Mesenchymal stem cell (in vitro differentiated cells and primary cell): ENCODE measurements around the gene ATG5.

Source experiments
- DNase-seq: peaks from one replicate; pipeline ENCODE4 v3.0.0-alpha.2; 2013
- H2AFZ ChIP-seq: one replicate; pipeline ENCODE4 v1.6.1; 2013; ENCODE audit warnings: low read depth, mild to moderate bottlenecking, control low read depth, inconsistent platforms, low read length, moderate library complexity
- H2AK5ac ChIP-seq: 2 replicates; pipeline ENCODE4 v1.6.1; 2013; ENCODE audit warnings: low read length, moderate library complexity, mild to moderate bottlenecking, inconsistent platforms; ENCODE audit not compliant: severe bottlenecking
- H2BK120ac ChIP-seq: one replicate; pipeline ENCODE4 v1.6.1; 2013; ENCODE audit warnings: low read depth, mild to moderate bottlenecking, inconsistent platforms, low read length, moderate library complexity
- H2BK12ac ChIP-seq, 2 experiments: one replicate each; pipeline ENCODE4 v1.6.1; 2013; ENCODE audit warnings: inconsistent platforms in 2 of 2, low read length in 2 of 2, mild to moderate bottlenecking in 2 of 2, moderate library complexity in 2 of 2, control low read depth in 1 of 2
- H2BK15ac ChIP-seq: one replicate; pipeline ENCODE4 v1.6.1; 2013; ENCODE audit warnings: mild to moderate bottlenecking, low read depth, inconsistent platforms; ENCODE audit not compliant: poor library complexity, severe bottlenecking
- H2BK5ac ChIP-seq: 2 replicates; pipeline ENCODE4 v1.6.1; 2013; ENCODE audit warnings: low read depth, mild to moderate bottlenecking, low read length, control low read depth, inconsistent platforms; ENCODE audit not compliant: poor library complexity, severe bottlenecking
- H3K14ac ChIP-seq, 2 experiments: one replicate each; pipeline ENCODE4 v1.6.1; 2013; ENCODE audit warnings: inconsistent platforms in 2 of 2, low read length in 2 of 2, control low read depth in 1 of 2, mild to moderate bottlenecking in 1 of 2, moderate library complexity in 1 of 2
- H3K18ac ChIP-seq, 2 experiments: one replicate each; pipeline ENCODE4 v1.6.1; 2013; ENCODE audit warnings: inconsistent platforms in 2 of 2, low read length in 2 of 2, control low read depth in 1 of 2, low read depth in 1 of 2, mild to moderate bottlenecking in 1 of 2
- H3K23ac ChIP-seq, 2 experiments: one replicate each; pipeline ENCODE4 v1.6.1; 2013; ENCODE audit warnings: inconsistent platforms in 2 of 2, low read length in 2 of 2, mild to moderate bottlenecking in 2 of 2, moderate library complexity in 2 of 2, control low read depth in 1 of 2
- H3K27ac ChIP-seq: 2 replicates; pipeline ENCODE4 v1.5.1; 2013; ENCODE audit warnings: mild to moderate bottlenecking, moderate library complexity, low read length, control low read depth, inconsistent platforms; ENCODE audit not compliant: poor library complexity, severe bottlenecking
- H3K27me3 ChIP-seq, 2 experiments: 2 replicates each; pipeline versions ENCODE4 v1.6.1 to v1.7.0; 2013; ENCODE audit warnings: low read length in 2 of 2, mild to moderate bottlenecking in 2 of 2, moderate library complexity in 2 of 2, control low read depth in 1 of 2, inconsistent platforms in 1 of 2; ENCODE audit not compliant: control insufficient read depth in 1 of 2, insufficient read depth in 1 of 2
- H3K36me3 ChIP-seq, 2 experiments: 2 replicates each; pipeline versions ENCODE4 v1.6.1 to v1.7.0; 2013; ENCODE audit warnings: low read length in 2 of 2, control low read depth in 1 of 2, inconsistent platforms in 1 of 2, low read depth in 1 of 2, mild to moderate bottlenecking in 1 of 2; ENCODE audit not compliant: insufficient read depth in 2 of 2, control insufficient read depth in 1 of 2
- H3K4ac ChIP-seq, 2 experiments: one replicate each; pipeline ENCODE4 v1.6.1; 2013; ENCODE audit warnings: inconsistent platforms in 2 of 2, low read length in 2 of 2, mild to moderate bottlenecking in 2 of 2, moderate library complexity in 2 of 2, control low read depth in 1 of 2, low read depth in 1 of 2
- H3K4me1 ChIP-seq: 2 replicates; pipeline ENCODE4 v1.6.1; 2013; ENCODE audit warnings: low read depth, low read length, control low read depth; ENCODE audit not compliant: control insufficient read depth, insufficient read depth
- H3K4me2 ChIP-seq: 2 replicates; pipeline ENCODE4 v1.6.1; 2013; ENCODE audit warnings: low read length, mild to moderate bottlenecking, inconsistent platforms; ENCODE audit not compliant: poor library complexity, severe bottlenecking
- H3K4me3 ChIP-seq, 2 experiments: 2 replicates each; pipeline versions ENCODE4 v1.5.1 to v1.7.0; 2013; ENCODE audit warnings: low read length in 2 of 2, mild to moderate bottlenecking in 2 of 2, control low read depth in 1 of 2, low read depth in 1 of 2; ENCODE audit not compliant: insufficient read depth in 1 of 2
- H3K79me1 ChIP-seq: replicated peaks from 2 replicates; pipeline ENCODE4 v1.6.1; 2013; ENCODE audit warnings: mild to moderate bottlenecking, control low read depth, low read length, inconsistent platforms; ENCODE audit not compliant: poor library complexity, severe bottlenecking
- H3K9ac ChIP-seq: 2 replicates; pipeline ENCODE4 v1.7.0; 2013; ENCODE audit warnings: mild to moderate bottlenecking, low read length, moderate library complexity
- H3K9me3 ChIP-seq: 2 replicates; pipeline ENCODE4 v1.7.0; 2013; ENCODE audit warnings: mild to moderate bottlenecking, low read length; ENCODE audit not compliant: control insufficient read depth
- H4K8ac ChIP-seq: one replicate; pipeline ENCODE4 v1.6.1; 2013; ENCODE audit warnings: inconsistent platforms, mild to moderate bottlenecking, low read length, moderate library complexity
- H4K91ac ChIP-seq: one replicate; pipeline ENCODE4 v1.6.1; 2013; ENCODE audit warnings: mild to moderate bottlenecking, low read length, inconsistent platforms
- WGBS: methylation state at CpG from one replicate; pipeline ENCODE4 v1.1.7; 2013; ENCODE audit warnings: mixed read lengths; 5-methylcytosine and 5-hydroxymethylcytosine counted together

ATG5 gene

GRCh38 chr6:106360410-106360988 is 34.9 kb upstream of the ATG5 start, which contains the start of gene CRYBG1:
Gene CRYBG1 (plus strand): TSS chr6:106360717. CDS start chr6:106360909, 192 bp downstream.
- H3K9ac ChIP-seq, result peak within 1 kb of the TSS; percentile 22
- H2BK120ac ChIP-seq, result peak within 1 kb of the TSS; percentile 34
- H3K36me3 ChIP-seq, result no peaks in the 10 kb centered on the region
- H3K4me1 ChIP-seq, result peaks cover 12% of the 10 kb centered on the region
- no peak within 1 kb of the TSS for H2BK12ac ChIP-seq
- no peak within 1 kb of the TSS for H3K27ac ChIP-seq
- H2BK15ac ChIP-seq, result no peak within 1 kb of the TSS
- peak within 1 kb of the TSS; percentile 39 for H4K91ac ChIP-seq
- peak within 1 kb of the TSS; percentile 97 for H3K4me2 ChIP-seq
- no peak within 1 kb of the TSS for H2BK5ac ChIP-seq
- H3K14ac ChIP-seq, result no peak within 1 kb of the TSS
- H3K79me1 ChIP-seq, result no peaks in the 10 kb centered on the region
- no peak within 1 kb of the TSS for H3K18ac ChIP-seq
- no peak within 1 kb of the TSS for H2AK5ac ChIP-seq
- peak; percentile 21 for DNase-seq
- H3K4ac ChIP-seq, result no peak within 1 kb of the TSS
- H3K23ac ChIP-seq, result peak within 1 kb of the TSS; percentile 34 to 47
- peak within 1 kb of the TSS; percentile 46 for H2AFZ ChIP-seq
- 2% methylated on average over 66 of the region's 66 CpGs for WGBS
- no peaks in the 10 kb centered on the region for H3K9me3 ChIP-seq
- H3K27me3 ChIP-seq, result peaks cover 20 to 57% of the 10 kb centered on the region in 2 experiments
- H3K4me3 ChIP-seq, result peak within 1 kb of the TSS; percentile 57 to 73
- H4K8ac ChIP-seq, result peak within 1 kb of the TSS; percentile 77

- Histone ChIP-seq H4K91ac (peak overlapping the region; percentile 39), H3K36me3 (no peaks in the 10 kb centered on the region), H3K18ac (no peak overlapping the region), H2AFZ (peak overlapping the region; percentile 46), H3K4ac (no peak overlapping the region), H3K23ac (no peak overlapping the region), H3K27me3 (peaks cover 20 to 60% of the 10 kb centered on the region in 2 experiments), H3K14ac (no peak overlapping the region), H3K9ac (no peak overlapping the region), H2BK12ac (no peak overlapping the region), H3K4me3 (peak overlapping the region in 1 of 2 experiments; percentile 73), H4K8ac (peak overlapping the region; percentile 77), H2BK5ac (no peak overlapping the region), H3K79me1 (no peaks in the 10 kb centered on the region), H3K4me1 (peaks cover 12% of the 10 kb centered on the region), H2AK5ac (no peak overlapping the region), H3K9me3 (no peaks in the 10 kb centered on the region), H2BK120ac (no peak overlapping the region), H2BK15ac (no peak overlapping the region), H3K27ac (no peak overlapping the region), H3K4me2 (peak overlapping the region; percentile 97)
- no peak for DNase-seq
- WGBS, result 37% methylated on average over 12 of the region's 12 CpGs
These were observed 34.4 kb upstream of the ATG5 start for GRCh38 chr6:106359959-106360409.

- H3K27me3 ChIP-seq, result peaks cover 22 to 55% of the 10 kb centered on the region in 2 experiments
- H3K9me3 ChIP-seq, result no peaks in the 10 kb centered on the region
- H2BK15ac ChIP-seq, result no peak overlapping the region
- H4K8ac ChIP-seq, result no peak overlapping the region
- H3K23ac ChIP-seq, result no peak overlapping the region
- no peak overlapping the region for H2BK5ac ChIP-seq
- H3K36me3 ChIP-seq, result no peaks in the 10 kb centered on the region
- no peak overlapping the region for H2BK12ac ChIP-seq
- no peak overlapping the region for H3K4me3 ChIP-seq
- H3K18ac ChIP-seq, result no peak overlapping the region
- no peak overlapping the region for H3K27ac ChIP-seq
- no peak overlapping the region for H3K9ac ChIP-seq
- WGBS, result 74% methylated on average over 1 of the region's 1 CpG
- no peak overlapping the region for H2AK5ac ChIP-seq
- peaks cover 12% of the 10 kb centered on the region for H3K4me1 ChIP-seq
- H3K79me1 ChIP-seq, result no peaks in the 10 kb centered on the region
- H2AFZ ChIP-seq, result no peak overlapping the region
- DNase-seq, result no peak
- H3K14ac ChIP-seq, result no peak overlapping the region
- H3K4ac ChIP-seq, result no peak overlapping the region
- no peak overlapping the region for H4K91ac ChIP-seq
- no peak overlapping the region for H2BK120ac ChIP-seq
- no peak overlapping the region for H3K4me2 ChIP-seq
These were observed 30.8 kb upstream of the ATG5 start for GRCh38 chr6:106356378-106356777.

- Histone ChIP-seq H3K27ac (no peak overlapping the region), H2AK5ac (no peak overlapping the region), H3K4me2 (no peak overlapping the region), H4K8ac (no peak overlapping the region), H3K23ac (no peak overlapping the region), H3K79me1 (no peaks in the 10 kb centered on the region), H3K36me3 (no peaks in the 10 kb centered on the region), H3K4ac (no peak overlapping the region), H3K9me3 (no peaks in the 10 kb centered on the region), H3K4me3 (no peak overlapping the region), H2AFZ (no peak overlapping the region), H4K91ac (no peak overlapping the region), H3K14ac (no peak overlapping the region), H2BK12ac (no peak overlapping the region), H2BK15ac (no peak overlapping the region), H3K9ac (no peak overlapping the region), H2BK120ac (no peak overlapping the region), H3K18ac (no peak overlapping the region), H2BK5ac (no peak overlapping the region), H3K4me1 (no peaks in the 10 kb centered on the region), H3K27me3 (peaks cover 0 to 5% of the 10 kb centered on the region in 2 experiments)
- WGBS, result 93% methylated on average over 1 of the region's 1 CpG
- no peak for DNase-seq
These were observed 21.7 kb upstream of the ATG5 start for GRCh38 chr6:106347219-106347618.
